Fibroblast of mammary gland (primary cell): ENCODE data around the gene LGALS9.

Experiments used
- DNase-seq: peaks from one replicate; pipeline ENCODE4 v3.0.0-alpha.2; 2010; ENCODE audit warnings: low read depth
- H3K4me3 ChIP-seq: 2 replicates; pipeline ENCODE4 v1.5.1; 2011; ENCODE audit warnings: low read depth, mild to moderate bottlenecking, low read length, moderate library complexity; ENCODE audit not compliant: control insufficient read depth
- TF ChIP-seq, protein P1 (sequence below): conservative IDR thresholded peaks from 2 replicates; pipeline ENCODE4 v1.5.1; 2011; ENCODE audit warnings: low read depth, low read length, inconsistent platforms; ENCODE audit not compliant: control insufficient read depth, insufficient read depth

LGALS9 gene

GRCh38 chr17:27608328-27609230 is 22.4 kb upstream of the LGALS9 start:
- H3K4me3 ChIP-seq, result no peak overlapping the region
- DNase-seq, result no peak
- TF ChIP-seq, protein P1, sequence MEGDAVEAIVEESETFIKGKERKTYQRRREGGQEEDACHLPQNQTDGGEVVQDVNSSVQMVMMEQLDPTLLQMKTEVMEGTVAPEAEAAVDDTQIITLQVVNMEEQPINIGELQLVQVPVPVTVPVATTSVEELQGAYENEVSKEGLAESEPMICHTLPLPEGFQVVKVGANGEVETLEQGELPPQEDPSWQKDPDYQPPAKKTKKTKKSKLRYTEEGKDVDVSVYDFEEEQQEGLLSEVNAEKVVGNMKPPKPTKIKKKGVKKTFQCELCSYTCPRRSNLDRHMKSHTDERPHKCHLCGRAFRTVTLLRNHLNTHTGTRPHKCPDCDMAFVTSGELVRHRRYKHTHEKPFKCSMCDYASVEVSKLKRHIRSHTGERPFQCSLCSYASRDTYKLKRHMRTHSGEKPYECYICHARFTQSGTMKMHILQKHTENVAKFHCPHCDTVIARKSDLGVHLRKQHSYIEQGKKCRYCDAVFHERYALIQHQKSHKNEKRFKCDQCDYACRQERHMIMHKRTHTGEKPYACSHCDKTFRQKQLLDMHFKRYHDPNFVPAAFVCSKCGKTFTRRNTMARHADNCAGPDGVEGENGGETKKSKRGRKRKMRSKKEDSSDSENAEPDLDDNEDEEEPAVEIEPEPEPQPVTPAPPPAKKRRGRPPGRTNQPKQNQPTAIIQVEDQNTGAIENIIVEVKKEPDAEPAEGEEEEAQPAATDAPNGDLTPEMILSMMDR, result no peak

GRCh38 chr17:27609611-27610303 is 21.2 kb upstream of the LGALS9 start:
- TF ChIP-seq, protein P1, result peak; percentile 62
- peak; percentile 48 for DNase-seq
- no peak overlapping the region for H3K4me3 ChIP-seq

- no peak overlapping the region for H3K4me3 ChIP-seq
- no peak for DNase-seq
- TF ChIP-seq, protein P1, result no peak
Observed at GRCh38 chr17:27610304-27610677, 20.7 kb upstream of the LGALS9 start.

DNA sequence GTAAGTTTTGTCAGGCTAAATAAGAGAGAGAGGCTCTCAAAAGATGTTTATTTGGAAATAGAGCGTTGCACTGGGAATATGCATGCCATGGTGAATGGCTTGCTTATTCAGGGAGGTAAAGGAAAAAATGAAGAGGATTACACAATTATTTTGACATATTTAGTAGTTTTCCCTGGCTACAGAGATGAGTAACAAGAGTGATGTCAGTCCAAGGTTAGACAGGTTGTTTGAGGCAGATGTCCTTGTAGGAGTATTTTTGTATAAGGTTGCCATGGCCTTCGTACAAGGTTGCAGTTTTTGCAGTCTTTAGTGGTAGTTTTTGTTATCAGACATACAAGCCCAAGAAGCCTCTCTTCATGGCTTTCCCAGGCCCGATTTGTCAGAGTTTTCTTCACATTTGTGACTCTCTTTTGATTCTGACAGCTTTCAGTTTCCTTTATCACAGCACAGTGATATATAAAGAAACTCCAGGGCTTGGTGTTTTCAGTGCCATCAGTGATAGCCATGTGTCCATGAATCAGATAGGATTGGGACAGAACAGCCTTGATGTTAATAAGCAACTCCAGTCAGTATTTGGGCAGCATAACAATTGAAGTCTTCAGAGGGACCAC is 18.7 kb upstream of the LGALS9 start:
- TF ChIP-seq, protein P1, result no peak
- H3K4me3 ChIP-seq, result no peak overlapping the region
- peak; percentile 21 for DNase-seq

- TF ChIP-seq, protein P1, result no peak
- no peak overlapping the region for H3K4me3 ChIP-seq
Observed at GRCh38 chr17:27613433-27613832, 17.6 kb upstream of the LGALS9 start.

DNA sequence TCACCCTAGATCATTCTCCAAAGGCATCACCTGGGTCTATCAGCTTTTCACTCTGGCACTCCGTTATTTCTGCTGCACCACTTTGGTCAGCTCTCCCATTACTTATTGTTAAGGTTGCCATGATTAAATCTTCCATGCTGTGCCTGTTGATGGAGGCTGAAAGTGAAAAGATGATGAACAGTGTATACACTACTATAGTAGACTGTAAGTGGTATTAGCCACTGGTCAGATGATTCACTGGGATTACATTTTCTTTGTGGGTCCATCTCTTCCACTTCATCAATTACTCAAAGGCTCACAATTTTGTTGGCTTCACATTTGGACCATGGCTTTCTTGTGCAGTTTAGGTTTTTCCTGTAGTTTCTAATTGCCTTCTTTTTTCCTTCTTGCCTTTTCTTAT is 15.9 kb upstream of the LGALS9 start:
- TF ChIP-seq, protein P1, result no peak
- no peak for DNase-seq
- no peak overlapping the region for H3K4me3 ChIP-seq

More at GRCh38 chr17:27613433-27613832, 17.6 kb upstream of the LGALS9 start:
- DNase-seq, result no peak
